HCT116 (cell line): ENCODE data around the gene ACOT9. TPM values are rescaled to one million over a fixed set of nuclear protein-coding genes. Genes with fewer than 3 reads are reported as not detected.
"Not testable (repeated sequence)": the region's sequence is repeated elsewhere in the genome, so short reads cannot be mapped to it uniquely, and the experiment has no call there.

Experiments used
- ATAC-seq: fragments of 200-7000 bp; cut with Tn5 transposase; 2 replicates; pipeline ENCODE4 v1.9.1; 2020; ENCODE audit warnings: mild to moderate bottlenecking, moderate library complexity
- BruUV-seq: library from RNA; stranded (reverse); fragments of 400-500 nt; replicated peaks from 2 replicates; lab custom pipeline; 2021; lab: Mats Ljungman, UMichigan
- CTCF ChIA-PET: fragments of 300-600 bp; sonication (Branson Sonifier 250); formaldehyde crosslinking; loops from one replicate; lab custom pipeline; 2021; ENCODE audit warnings: antibody characterized with exemption; lab: Charles Lee
- POLR2A ChIA-PET: fragments of 300-600, 350-600 bp; sonication (Branson Sonifier 250); formaldehyde crosslinking; loops from one replicate; lab custom pipeline; 2021; ENCODE audit warnings: antibody characterized with exemption; lab: Charles Lee
- RAD21 ChIA-PET, 2 experiments: fragments of 300-600 bp; sonication (Branson Sonifier 250); formaldehyde crosslinking; loops; one replicate each; lab custom pipeline; 2023; ENCODE audit warnings: low total read pairs in 2 of 2; ENCODE audit not compliant: uncharacterized antibody in 2 of 2, unreplicated experiment in 2 of 2, low non-redundant PET in 1 of 2; lab: Charles Lee
- DNase-seq: peaks from one replicate; pipeline ENCODE4 v3.0.0-alpha.2; 2010; ENCODE audit warnings: low read depth, low spot score
- H2AFZ ChIP-seq: fragments of 200-600 bp; shearing (Covaris generic), sonication (generic); 2 replicates; pipeline ENCODE4 v1.6.1; 2017; ENCODE audit warnings: low read depth, mixed run types, mixed read lengths, antibody characterized with exemption, low read length; ENCODE audit not compliant: poor library complexity, severe bottlenecking
- H3K27ac ChIP-seq: 2 replicates; pipeline ENCODE4 v1.5.1; 2012; ENCODE audit warnings: low read depth, low read length
- H3K27me3 ChIP-seq: fragments of 200-600 bp; sonication (generic); 2 replicates; pipeline ENCODE4 v1.6.1; 2016; ENCODE audit warnings: mixed run types, low read length, mixed read lengths; ENCODE audit not compliant: insufficient read depth
- H3K36me3 ChIP-seq, 2 experiments: fragments of 200-500 bp in 1 of 2; fragments of 200-600 bp in 1 of 2; sonication (Bioruptor generic) in 1 of 2; sonication (generic) in 1 of 2; 2 replicates each; pipeline versions ENCODE4 v1.5.1 to v1.6.1; 2014 to 2016; ENCODE audit warnings: low read length in 2 of 2, inconsistent platforms in 1 of 2, mixed read lengths in 1 of 2, mixed run types in 1 of 2; ENCODE audit not compliant: insufficient read depth in 2 of 2, control insufficient read depth in 1 of 2
- H3K4me1 ChIP-seq, 2 experiments: fragments of 200-600 bp in 1 of 2; sonication (generic) in 1 of 2; 2 replicates each; pipeline versions ENCODE4 v1.5.1 to v1.6.1; 2012 to 2017; ENCODE audit warnings: low read length in 2 of 2, inconsistent platforms in 1 of 2, mild to moderate bottlenecking in 1 of 2, mixed read lengths in 1 of 2, mixed run types in 1 of 2, moderate library complexity in 1 of 2; ENCODE audit not compliant: insufficient read depth in 2 of 2, control insufficient read depth in 1 of 2
- H3K4me2 ChIP-seq: fragments of 200-600 bp; sonication (generic); 2 replicates; pipeline ENCODE4 v1.6.1; 2017; ENCODE audit warnings: mixed run types, low read length, mixed read lengths
- H3K4me3 ChIP-seq, 2 experiments: fragments of 200-600 bp in 1 of 2; sonication (generic) in 1 of 2; replicated peaks in 1 of 2; 2 replicates each; pipeline ENCODE4 v1.5.1; 2011 to 2016; ENCODE audit warnings: low read length in 2 of 2, control low read depth in 1 of 2, low read depth in 1 of 2, mild to moderate bottlenecking in 1 of 2, mixed read lengths in 1 of 2, mixed run types in 1 of 2
- H3K79me2 ChIP-seq: fragments of 200-600 bp; sonication (generic); 2 replicates; pipeline ENCODE4 v1.6.1; 2017; ENCODE audit warnings: mild to moderate bottlenecking, mixed run types, low read length, moderate library complexity, mixed read lengths; ENCODE audit not compliant: insufficient read depth
- H3K9ac ChIP-seq: fragments of 200-600 bp; sonication (generic); 2 replicates; pipeline ENCODE4 v1.6.1; 2016; ENCODE audit warnings: low read length, mixed read lengths
- H3K9me2 ChIP-seq: fragments of 200-600 bp; sonication (generic), shearing (Covaris generic); 2 replicates; pipeline ENCODE4 v1.6.1; 2017; ENCODE audit warnings: mixed run types, mild to moderate bottlenecking, moderate library complexity; ENCODE audit not compliant: insufficient read depth
- H3K9me3 ChIP-seq, 2 experiments: fragments of 200-500 bp in 1 of 2; fragments of 200-600 bp in 1 of 2; sonication (Bioruptor generic) in 1 of 2; sonication (generic) in 1 of 2; 2 replicates each; pipeline ENCODE4 v1.6.1; 2014 to 2017; ENCODE audit warnings: low read length in 2 of 2, mixed read lengths in 2 of 2, inconsistent platforms in 1 of 2, low read depth in 1 of 2, mild to moderate bottlenecking in 1 of 2, mixed run types in 1 of 2, moderate library complexity in 1 of 2; ENCODE audit not compliant: control insufficient read depth in 1 of 2, insufficient read depth in 1 of 2
- H4K20me1 ChIP-seq: fragments of 200-600 bp; sonication (generic), shearing (Covaris generic); 2 replicates; pipeline ENCODE4 v1.6.1; 2017; ENCODE audit warnings: mixed run types, mild to moderate bottlenecking, moderate library complexity; ENCODE audit not compliant: insufficient read depth
- POLR2AphosphoS5 ChIP-seq: IDR thresholded peaks from 2 replicates; pipeline ENCODE4 v1.6.1; 2011; ENCODE audit warnings: mild to moderate bottlenecking, low read depth, low read length, moderate library complexity
- TCF7L2 ChIP-seq: IDR thresholded peaks from 2 replicates; pipeline ENCODE4 v1.7.0; 2011; ENCODE audit warnings: borderline replicate concordance, inconsistent platforms; ENCODE audit not compliant: insufficient read depth, insufficient read length; ENCODE audit errors: extremely low read depth
- YY1 ChIP-seq: IDR thresholded peaks from 2 replicates; pipeline ENCODE4 v1.6.1; 2011; ENCODE audit warnings: low read length, low read depth, moderate library complexity, mild to moderate bottlenecking; ENCODE audit not compliant: insufficient replicate concordance; ENCODE audit errors: extremely low read depth
- intact Hi-C: fragments of 100-400 bp; cut with micrococcal nuclease; formaldehyde crosslinking; loops from 2 replicates; pipeline ENCODE4 v1.10.0; 2022
- total RNA-seq: library from RNA; stranded (reverse); gene quantifications from one replicate; pipeline ENCODE4 v1.2.1, GENCODE V29; 2021; ENCODE audit not compliant: unreplicated experiment
- TF ChIP-seq, protein P1 (sequence below): IDR thresholded peaks from 2 replicates; pipeline ENCODE4 v1.6.1; 2012
- TF ChIP-seq, protein P2 (sequence below): IDR thresholded peaks from 2 replicates; pipeline ENCODE4 v1.6.1; 2012

The ACOT9 gene
- total RNA-seq, 1 experiment from 2014 or later: 59.7 TPM

DNA sequence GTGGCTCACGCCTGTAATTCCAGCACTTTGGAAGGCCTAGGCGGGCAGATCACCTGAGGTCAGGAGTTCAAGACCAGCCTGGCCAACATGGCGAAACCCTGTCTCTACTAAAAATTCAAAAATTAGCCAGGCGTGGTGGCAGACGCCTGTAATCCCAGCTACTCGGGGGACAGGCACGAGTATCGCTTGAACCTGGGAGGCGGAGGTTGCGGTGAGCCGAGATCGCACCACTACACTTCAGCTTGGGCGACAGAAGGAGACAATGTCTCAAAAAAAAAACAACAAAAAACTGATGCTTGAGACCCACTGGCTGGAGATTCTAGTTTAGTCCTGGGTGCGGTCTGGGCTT, 521 bp upstream of the ACOT9 start:
- RAD21 ChIA-PET, H3K9me2 ChIP-seq, H3K36me3 ChIP-seq, ATAC-seq, H3K9me3 ChIP-seq, H2AFZ ChIP-seq, DNase-seq, H3K27me3 ChIP-seq, H4K20me1 ChIP-seq: not testable (repeated sequence)
- POLR2A ChIA-PET: interaction anchor here (0.7 to 1.8 kb wide), 5 partner anchors 9 to 804 kb away, joined by 3 to 12 read pairs (median 5); partner anchors contain the start of genes APOO, CXorf58 and SAT1
- H3K9ac ChIP-seq: peak overlapping the region; percentile 94
- peaks cover 0 to 12% of the 10 kb centered on the region in 2 experiments; a peak in 3 of 4 replicates for H3K4me1 ChIP-seq
- H3K4me3 ChIP-seq: peak overlapping the region; percentile 66 to 75
- peak overlapping the region; percentile 90 for H3K27ac ChIP-seq
- TSS peak; percentile 95 for BruUV-seq
- CTCF ChIA-PET: interaction anchor here (1.0 to 1.5 kb wide), 2 partner anchors 14 to 158 kb away, joined by 4 to 5 read pairs; no protein-coding TSS in a partner anchor
- H3K79me2 ChIP-seq: peaks cover 42% of the 10 kb centered on the region
- H3K4me2 ChIP-seq: peak overlapping the region; percentile 75
- intact Hi-C loops: loop anchor here (2.0 to 5.0 kb wide), 2 partner anchors 157 to 309 kb away; partner anchors contain the start of gene EIF2S3

DNA sequence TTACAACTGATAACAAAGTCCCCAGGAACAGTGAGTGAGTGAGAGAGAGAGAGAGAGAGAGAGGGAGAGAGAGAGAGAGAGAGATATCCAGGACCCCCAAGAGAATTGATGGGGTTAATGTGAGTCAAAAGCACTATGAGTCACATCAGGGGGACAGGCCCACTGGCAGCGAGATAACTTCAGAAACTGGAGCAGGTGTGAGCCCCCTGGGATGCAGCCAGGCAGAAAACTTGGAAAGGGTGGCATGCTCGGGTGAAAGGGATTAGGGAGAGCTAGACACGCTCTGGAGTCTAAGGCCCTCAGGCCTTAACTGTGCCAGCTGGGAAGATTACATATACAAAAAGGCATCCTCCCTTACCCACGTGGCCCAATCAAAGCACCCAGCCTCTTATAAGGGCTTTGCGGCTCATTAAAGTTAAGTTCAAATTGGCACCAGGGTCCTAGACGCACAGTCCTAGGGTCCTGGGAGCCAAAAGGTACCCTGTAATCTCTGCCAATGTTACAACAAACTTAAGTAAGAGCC, 841 bp downstream of the ACOT9 start:
- Histone ChIP-seq H4K20me1 (no peaks in the 10 kb centered on the region), H2AFZ (no peak overlapping the region), H3K9me3 (no peaks in the 10 kb centered on the region), H3K9ac (peak overlapping the region; percentile 94), H3K4me3 (peak overlapping the region; percentile 66 to 75), H3K9me2 (no peaks in the 10 kb centered on the region), H3K4me1 (peaks cover 0 to 12% of the 10 kb centered on the region in 2 experiments; a peak in 3 of 4 replicates), H3K4me2 (peak overlapping the region; percentile 75), H3K79me2 (peaks cover 52% of the 10 kb centered on the region), H3K27ac (peak overlapping the region; percentile 90), H3K27me3 (no peaks in the 10 kb centered on the region), H3K36me3 (no peaks in the 10 kb centered on the region)
- BruUV-seq: no TSS peak
- ChIA-PET RAD21 (interaction anchor here in 1 of 2 experiments (1.6 kb wide), 1 partner anchor 160 kb away, joined by 7 read pairs; no protein-coding TSS in a partner anchor), POLR2A (interaction anchor here (1.0 to 1.7 kb wide), 3 partner anchors 10 to 152 kb away, joined by 3 to 4 read pairs (median 3); no protein-coding TSS in a partner anchor), CTCF (interaction anchor here (1.0 to 1.5 kb wide), 2 partner anchors 160 to 312 kb away, joined by 3 to 5 read pairs; partner anchors contain the start of gene EIF2S3)
- no peak for DNase-seq
- ATAC-seq: peak; percentile 24
- intact Hi-C loops: loop anchor here (2.0 to 5.0 kb wide), 2 partner anchors 159 to 310 kb away; partner anchors contain the start of gene EIF2S3
- TF ChIP-seq, protein P1, sequence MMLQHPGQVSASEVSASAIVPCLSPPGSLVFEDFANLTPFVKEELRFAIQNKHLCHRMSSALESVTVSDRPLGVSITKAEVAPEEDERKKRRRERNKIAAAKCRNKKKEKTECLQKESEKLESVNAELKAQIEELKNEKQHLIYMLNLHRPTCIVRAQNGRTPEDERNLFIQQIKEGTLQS: no peak
- TF ChIP-seq TCF7L2: peak; percentile 56
- 0 out of 2 replicates have a peak, but pooled peaks have one; percentile 17 for TF ChIP-seq POLR2AphosphoS5
- TF ChIP-seq YY1: no peak
- TF ChIP-seq, protein P2, sequence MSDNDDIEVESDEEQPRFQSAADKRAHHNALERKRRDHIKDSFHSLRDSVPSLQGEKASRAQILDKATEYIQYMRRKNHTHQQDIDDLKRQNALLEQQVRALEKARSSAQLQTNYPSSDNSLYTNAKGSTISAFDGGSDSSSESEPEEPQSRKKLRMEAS: peak; percentile 38
